HT1080 (cell line): Measurements from ENCODE around the gene MAST4. TPM values are rescaled to one million over a fixed set of nuclear protein-coding genes. Genes with fewer than 3 reads are reported as not detected.
A peak's percentile ranks its signal among the peaks of the same experiment; 100 is the strongest.
"Not testable (repeated sequence)": the region's sequence is repeated elsewhere in the genome, so short reads cannot be mapped to it uniquely, and the experiment has no call there.

Experiments used
- DNase-seq: peaks from one replicate; pipeline ENCODE4 v3.0.0-alpha.2; 2015; ENCODE audit warnings: low read depth
- total RNA-seq: library from RNA; depleted of rRNA; stranded (reverse); fragments of >200 nt; shearing (Covaris generic); gene quantifications from 2 replicates; pipeline ENCODE4 v1.2.3, GENCODE V29; 2014

Gene MAST4
- total RNA-seq, 1 experiment from 2014 or later: 8.7 TPM

GRCh38 chr5:66694036-66694435 lies 97.8 kb downstream of the MAST4 start:
- no peak for DNase-seq

GRCh38 chr5:66695840-66696239 lies 99.6 kb downstream of the MAST4 start:
- DNase-seq: not testable (repeated sequence)

GRCh38 chr5:66697796-66698564 lies 101.8 kb downstream of the MAST4 start:
- no peak for DNase-seq

- no peak for DNase-seq
Measured at GRCh38 chr5:66701244-66701643, 105.1 kb downstream of the MAST4 start.

GRCh38 chr5:66702426-66702825 lies 106.2 kb downstream of the MAST4 start:
- DNase-seq: no peak

GRCh38 chr5:66704790-66705425 lies 108.7 kb downstream of the MAST4 start:
- DNase-seq: no peak

GRCh38 chr5:66708368-66708767 lies 112.2 kb downstream of the MAST4 start:
- DNase-seq: no peak

GRCh38 chr5:66710557-66711088 lies 114.4 kb downstream of the MAST4 start:
- no peak for DNase-seq

GRCh38 chr5:66713998-66714397 lies 117.8 kb downstream of the MAST4 start:
- peak; percentile 66 for DNase-seq

GRCh38 chr5:66717455-66718373 lies 121.5 kb downstream of the MAST4 start:
- DNase-seq: no peak

- no peak for DNase-seq
Measured at GRCh38 chr5:66718374-66719002, 122.3 kb downstream of the MAST4 start.

- no peak for DNase-seq
Measured at GRCh38 chr5:66720780-66721179, 124.6 kb downstream of the MAST4 start.

GRCh38 chr5:66722686-66723085 lies 126.5 kb downstream of the MAST4 start:
- no peak for DNase-seq

- DNase-seq: no peak
Measured at GRCh38 chr5:66724349-66725139, 128.4 kb downstream of the MAST4 start.

GRCh38 chr5:66727630-66728029 lies 131.4 kb downstream of the MAST4 start:
- no peak for DNase-seq

- no peak for DNase-seq
Measured at GRCh38 chr5:66728049-66728448, 131.9 kb downstream of the MAST4 start.

- DNase-seq: no peak
Measured at GRCh38 chr5:66737096-66737495, 140.9 kb downstream of the MAST4 start.

GRCh38 chr5:66738136-66738535 lies 141.9 kb downstream of the MAST4 start:
- no peak for DNase-seq

- DNase-seq: no peak
Measured at GRCh38 chr5:66739021-66739420, 142.8 kb downstream of the MAST4 start.

GRCh38 chr5:66739951-66740350 lies 143.8 kb downstream of the MAST4 start:
- no peak for DNase-seq
